ENCODE data around the gene FSCN2.

The FSCN2 gene

GRCh38 chr17:81491181-81491581 lies 37.0 kb upstream of the FSCN2 start:
- no peak for DNase-seq (ENCODE audit: low read depth)

- DNase-seq (ENCODE audit: low read depth) = no peak
These were observed 36.4 kb upstream of the FSCN2 start for GRCh38 chr17:81491761-81492160.

- DNase-seq (ENCODE audit: low read depth) = no peak
These were observed 36.0 kb upstream of the FSCN2 start for GRCh38 chr17:81492202-81492601.

- no peak for DNase-seq (ENCODE audit: low read depth)
These were observed 35.5 kb upstream of the FSCN2 start for GRCh38 chr17:81492706-81493105.

GRCh38 chr17:81493198-81494038 lies 34.8 kb upstream of the FSCN2 start:
- no peak for DNase-seq (ENCODE audit: low read depth)

- DNase-seq (ENCODE audit: low read depth) = no peak
These were observed 33.4 kb upstream of the FSCN2 start for GRCh38 chr17:81494626-81495377.

- no peak for DNase-seq (ENCODE audit: low read depth)
These were observed 29.1 kb upstream of the FSCN2 start for GRCh38 chr17:81498953-81499600.

- no peak for DNase-seq (ENCODE audit: low read depth)
These were observed 28.6 kb upstream of the FSCN2 start for GRCh38 chr17:81499601-81499970.

GRCh38 chr17:81500047-81500446 lies 28.1 kb upstream of the FSCN2 start:
- DNase-seq (ENCODE audit: low read depth) = no peak

- DNase-seq (ENCODE audit: low read depth) = no peak
These were observed 25.6 kb upstream of the FSCN2 start for GRCh38 chr17:81502471-81503017.

- no peak for DNase-seq (ENCODE audit: low read depth)
These were observed 24.6 kb upstream of the FSCN2 start for GRCh38 chr17:81503619-81504018.

GRCh38 chr17:81508639-81509206 lies 19.5 kb upstream of the FSCN2 start:
- no peak for DNase-seq (ENCODE audit: low read depth)

GRCh38 chr17:81509207-81509971 lies 18.8 kb upstream of the FSCN2 start:
- DNase-seq (ENCODE audit: low read depth) = no peak

GRCh38 chr17:81509972-81510784 lies 18.0 kb upstream of the FSCN2 start:
- no peak for DNase-seq (ENCODE audit: low read depth)

- peak; percentile 10 for DNase-seq (ENCODE audit: low read depth)
These were observed 17.2 kb upstream of the FSCN2 start for GRCh38 chr17:81510785-81511553.

GRCh38 chr17:81511554-81511803 lies 16.7 kb upstream of the FSCN2 start:
- no peak for DNase-seq (ENCODE audit: low read depth)

GRCh38 chr17:81511804-81512561 lies 16.2 kb upstream of the FSCN2 start:
- peak; percentile 39 for DNase-seq (ENCODE audit: low read depth)

GRCh38 chr17:81512562-81513371 lies 15.4 kb upstream of the FSCN2 start, which contains the start of gene ACTG1:
TSS of gene ACTG1 (minus strand) at chr17:81512799. CDS start at chr17:81512354, 445 bp downstream.
- peak; percentile 88 for DNase-seq (ENCODE audit: low read depth)
